HCT116 (cell line): ENCODE data around the gene GMIP. TPM values are rescaled to one million over a fixed set of nuclear protein-coding genes. Genes with fewer than 3 reads are reported as not detected.

Source experiments
- ATAC-seq: fragments of 200-7000 bp; cut with Tn5 transposase; 2 replicates; pipeline ENCODE4 v1.9.1; 2020; ENCODE audit warnings: mild to moderate bottlenecking, moderate library complexity
- BruUV-seq: library from RNA; stranded (reverse); fragments of 400-500 nt; replicated peaks from 2 replicates; lab custom pipeline; 2021; lab: Mats Ljungman, UMichigan
- CTCF ChIA-PET: fragments of 300-600 bp; sonication (Branson Sonifier 250); formaldehyde crosslinking; loops from one replicate; lab custom pipeline; 2021; ENCODE audit warnings: antibody characterized with exemption; lab: Charles Lee
- POLR2A ChIA-PET: fragments of 300-600, 350-600 bp; sonication (Branson Sonifier 250); formaldehyde crosslinking; loops from one replicate; lab custom pipeline; 2021; ENCODE audit warnings: antibody characterized with exemption; lab: Charles Lee
- RAD21 ChIA-PET, 2 experiments: fragments of 300-600 bp; sonication (Branson Sonifier 250); formaldehyde crosslinking; loops; one replicate each; lab custom pipeline; 2023; ENCODE audit warnings: low total read pairs in 2 of 2; ENCODE audit not compliant: uncharacterized antibody in 2 of 2, unreplicated experiment in 2 of 2, low non-redundant PET in 1 of 2; lab: Charles Lee
- DNase-seq: peaks from one replicate; pipeline ENCODE4 v3.0.0-alpha.2; 2010; ENCODE audit warnings: low read depth, low spot score
- H2AFZ ChIP-seq: fragments of 200-600 bp; shearing (Covaris generic), sonication (generic); 2 replicates; pipeline ENCODE4 v1.6.1; 2017; ENCODE audit warnings: low read depth, mixed run types, mixed read lengths, antibody characterized with exemption, low read length; ENCODE audit not compliant: poor library complexity, severe bottlenecking
- H3K27ac ChIP-seq: 2 replicates; pipeline ENCODE4 v1.5.1; 2012; ENCODE audit warnings: low read depth, low read length
- H3K27me3 ChIP-seq: fragments of 200-600 bp; sonication (generic); 2 replicates; pipeline ENCODE4 v1.6.1; 2016; ENCODE audit warnings: mixed run types, low read length, mixed read lengths; ENCODE audit not compliant: insufficient read depth
- H3K36me3 ChIP-seq, 2 experiments: fragments of 200-500 bp in 1 of 2; fragments of 200-600 bp in 1 of 2; sonication (Bioruptor generic) in 1 of 2; sonication (generic) in 1 of 2; 2 replicates each; pipeline versions ENCODE4 v1.5.1 to v1.6.1; 2014 to 2016; ENCODE audit warnings: low read length in 2 of 2, inconsistent platforms in 1 of 2, mixed read lengths in 1 of 2, mixed run types in 1 of 2; ENCODE audit not compliant: insufficient read depth in 2 of 2, control insufficient read depth in 1 of 2
- H3K4me1 ChIP-seq, 2 experiments: fragments of 200-600 bp in 1 of 2; sonication (generic) in 1 of 2; 2 replicates each; pipeline versions ENCODE4 v1.5.1 to v1.6.1; 2012 to 2017; ENCODE audit warnings: low read length in 2 of 2, inconsistent platforms in 1 of 2, mild to moderate bottlenecking in 1 of 2, mixed read lengths in 1 of 2, mixed run types in 1 of 2, moderate library complexity in 1 of 2; ENCODE audit not compliant: insufficient read depth in 2 of 2, control insufficient read depth in 1 of 2
- H3K4me2 ChIP-seq: fragments of 200-600 bp; sonication (generic); 2 replicates; pipeline ENCODE4 v1.6.1; 2017; ENCODE audit warnings: mixed run types, low read length, mixed read lengths
- H3K4me3 ChIP-seq, 2 experiments: fragments of 200-600 bp in 1 of 2; sonication (generic) in 1 of 2; replicated peaks in 1 of 2; 2 replicates each; pipeline ENCODE4 v1.5.1; 2011 to 2016; ENCODE audit warnings: low read length in 2 of 2, control low read depth in 1 of 2, low read depth in 1 of 2, mild to moderate bottlenecking in 1 of 2, mixed read lengths in 1 of 2, mixed run types in 1 of 2
- H3K79me2 ChIP-seq: fragments of 200-600 bp; sonication (generic); 2 replicates; pipeline ENCODE4 v1.6.1; 2017; ENCODE audit warnings: mild to moderate bottlenecking, mixed run types, low read length, moderate library complexity, mixed read lengths; ENCODE audit not compliant: insufficient read depth
- H3K9ac ChIP-seq: fragments of 200-600 bp; sonication (generic); 2 replicates; pipeline ENCODE4 v1.6.1; 2016; ENCODE audit warnings: low read length, mixed read lengths
- H3K9me2 ChIP-seq: fragments of 200-600 bp; sonication (generic), shearing (Covaris generic); 2 replicates; pipeline ENCODE4 v1.6.1; 2017; ENCODE audit warnings: mixed run types, mild to moderate bottlenecking, moderate library complexity; ENCODE audit not compliant: insufficient read depth
- H3K9me3 ChIP-seq, 2 experiments: fragments of 200-500 bp in 1 of 2; fragments of 200-600 bp in 1 of 2; sonication (Bioruptor generic) in 1 of 2; sonication (generic) in 1 of 2; 2 replicates each; pipeline ENCODE4 v1.6.1; 2014 to 2017; ENCODE audit warnings: low read length in 2 of 2, mixed read lengths in 2 of 2, inconsistent platforms in 1 of 2, low read depth in 1 of 2, mild to moderate bottlenecking in 1 of 2, mixed run types in 1 of 2, moderate library complexity in 1 of 2; ENCODE audit not compliant: control insufficient read depth in 1 of 2, insufficient read depth in 1 of 2
- H4K20me1 ChIP-seq: fragments of 200-600 bp; sonication (generic), shearing (Covaris generic); 2 replicates; pipeline ENCODE4 v1.6.1; 2017; ENCODE audit warnings: mixed run types, mild to moderate bottlenecking, moderate library complexity; ENCODE audit not compliant: insufficient read depth
- EGR1 ChIP-seq: IDR thresholded peaks from 2 replicates; pipeline ENCODE4 v1.6.1; 2012; ENCODE audit warnings: low read depth
- EZH2 ChIP-seq: fragments of 200-600 bp; sonication (generic); IDR thresholded peaks from 2 replicates; pipeline ENCODE4 v1.6.1; 2017; ENCODE audit warnings: antibody characterized with exemption, mixed run types
- FOSL1 ChIP-seq: IDR thresholded peaks from 2 replicates; pipeline ENCODE4 v1.6.1; 2012; ENCODE audit warnings: low read depth
- RAD21 ChIP-seq: IDR thresholded peaks from 2 replicates; pipeline ENCODE4 v1.6.1; 2012; ENCODE audit warnings: low read depth, mild to moderate bottlenecking
- REST ChIP-seq: IDR thresholded peaks from 2 replicates; pipeline ENCODE4 v1.6.1; 2012; ENCODE audit warnings: low read depth
- SRF ChIP-seq: IDR thresholded peaks from 2 replicates; pipeline ENCODE4 v1.6.1; 2012; ENCODE audit warnings: low read depth
- ZBTB33 ChIP-seq: IDR thresholded peaks from 2 replicates; pipeline ENCODE4 v1.6.1; 2011; ENCODE audit warnings: mild to moderate bottlenecking, low read length, moderate library complexity; ENCODE audit not compliant: insufficient replicate concordance; ENCODE audit errors: extremely low read depth
- ZNF274 ChIP-seq: fragments of 200-500 bp; sonication (Bioruptor generic); IDR thresholded peaks from 2 replicates; pipeline ENCODE4 v1.6.1; 2014; ENCODE audit warnings: mild to moderate bottlenecking, low read depth, low read length, inconsistent platforms
- intact Hi-C: fragments of 100-400 bp; cut with micrococcal nuclease; formaldehyde crosslinking; loops from 2 replicates; pipeline ENCODE4 v1.10.0; 2022
- total RNA-seq: library from RNA; stranded (reverse); gene quantifications from one replicate; pipeline ENCODE4 v1.2.1, GENCODE V29; 2021; ENCODE audit not compliant: unreplicated experiment

Gene GMIP
- total RNA-seq, 1 experiment from 2014 or later = 16.3 TPM

GRCh38 chr19:19645233-19645870 is 1.9 kb upstream of the GMIP start:
- DNase-seq = no peak
- Histone ChIP-seq H3K4me1 (peaks cover 0 to 14% of the 10 kb centered on the region in 2 experiments; a peak in 2 of 4 replicates), H3K27ac (no peak overlapping the region), H3K36me3 (peaks cover 11 to 22% of the 10 kb centered on the region in 2 experiments; a peak in 3 of 4 replicates), H3K79me2 (no peaks in the 10 kb centered on the region), H3K4me2 (no peak overlapping the region), H3K27me3 (no peaks in the 10 kb centered on the region), H3K4me3 (no peak overlapping the region), H4K20me1 (no peaks in the 10 kb centered on the region), H3K9me2 (no peaks in the 10 kb centered on the region), H3K9ac (no peak overlapping the region), H3K9me3 (no peaks in the 10 kb centered on the region), H2AFZ (no peak overlapping the region)
- POLR2A ChIA-PET = interaction anchor here (1.5 kb wide), 1 partner anchor 9 kb away, joined by 3 read pairs; no protein-coding TSS in a partner anchor
- no peak for ATAC-seq
- CTCF ChIA-PET = interaction anchor here (0.7 kb wide), 1 partner anchor 14 kb away, joined by 3 read pairs; no protein-coding TSS in a partner anchor
- RAD21 ChIA-PET = no interaction called here
- no TSS peak for BruUV-seq
- intact Hi-C loops = no loop called here
- no peak for TF ChIP-seq ZNF274
- TF ChIP-seq SRF = no peak
- no peak for TF ChIP-seq ZBTB33
- TF ChIP-seq EGR1 = no peak
- TF ChIP-seq REST = no peak
- no peak for TF ChIP-seq RAD21
- no peak for TF ChIP-seq FOSL1
- no peak for TF ChIP-seq EZH2
